Esophagus squamous epithelium (tissue), 4 donors: ENCODE results near the gene SH3PXD2A.
"Not testable (repeated sequence)": the region's sequence is repeated elsewhere in the genome, so short reads cannot be mapped to it uniquely, and the experiment has no call there.

Source experiments
- POLR2A ChIP-seq, 4 donors: fragments of 450-650 bp; IDR thresholded peaks; one replicate each; pipeline ENCODE4 v1.6.1; 2017; ENCODE audit warnings: antibody characterized with exemption in 4 of 4, mild to moderate bottlenecking in 4 of 4, moderate library complexity in 3 of 4
- TF ChIP-seq, protein P1 (sequence below), 6 experiments: fragments of 450-650 bp in 4 of 6; fragments of 200-600 bp in 2 of 6; sonication (generic) in 2 of 6; IDR thresholded peaks; one replicate each; pipeline ENCODE4 v1.5.1; 2016 to 2019; ENCODE audit warnings: antibody characterized with exemption in 6 of 6, mild to moderate bottlenecking in 4 of 6, moderate library complexity in 4 of 6

DNA sequence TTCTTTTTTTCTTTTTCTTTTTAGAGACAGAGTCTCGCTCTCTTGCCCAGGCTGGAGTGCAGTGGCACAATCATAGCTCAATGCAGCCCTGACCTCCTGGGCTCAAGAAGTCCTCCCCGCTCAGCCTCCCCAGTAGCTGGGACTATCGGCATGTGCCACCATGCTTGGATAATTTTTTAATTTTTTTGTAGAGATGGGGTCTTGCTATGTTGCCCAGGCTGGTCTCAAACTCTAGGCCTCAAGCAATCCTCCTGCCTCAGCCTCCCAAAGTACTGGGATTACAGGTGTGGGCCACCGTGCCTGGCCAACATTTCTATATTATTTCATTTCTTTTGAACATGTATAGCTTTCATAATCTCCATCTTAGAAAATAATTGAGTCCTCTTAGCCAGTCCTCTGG is 42.1 kb downstream of the SH3PXD2A start:
- TF ChIP-seq, protein P1, sequence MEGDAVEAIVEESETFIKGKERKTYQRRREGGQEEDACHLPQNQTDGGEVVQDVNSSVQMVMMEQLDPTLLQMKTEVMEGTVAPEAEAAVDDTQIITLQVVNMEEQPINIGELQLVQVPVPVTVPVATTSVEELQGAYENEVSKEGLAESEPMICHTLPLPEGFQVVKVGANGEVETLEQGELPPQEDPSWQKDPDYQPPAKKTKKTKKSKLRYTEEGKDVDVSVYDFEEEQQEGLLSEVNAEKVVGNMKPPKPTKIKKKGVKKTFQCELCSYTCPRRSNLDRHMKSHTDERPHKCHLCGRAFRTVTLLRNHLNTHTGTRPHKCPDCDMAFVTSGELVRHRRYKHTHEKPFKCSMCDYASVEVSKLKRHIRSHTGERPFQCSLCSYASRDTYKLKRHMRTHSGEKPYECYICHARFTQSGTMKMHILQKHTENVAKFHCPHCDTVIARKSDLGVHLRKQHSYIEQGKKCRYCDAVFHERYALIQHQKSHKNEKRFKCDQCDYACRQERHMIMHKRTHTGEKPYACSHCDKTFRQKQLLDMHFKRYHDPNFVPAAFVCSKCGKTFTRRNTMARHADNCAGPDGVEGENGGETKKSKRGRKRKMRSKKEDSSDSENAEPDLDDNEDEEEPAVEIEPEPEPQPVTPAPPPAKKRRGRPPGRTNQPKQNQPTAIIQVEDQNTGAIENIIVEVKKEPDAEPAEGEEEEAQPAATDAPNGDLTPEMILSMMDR (IDR thresholded peaks at IDR 0.05), result not testable (repeated sequence)
- not testable (repeated sequence) for TF ChIP-seq POLR2A (IDR thresholded peaks at IDR 0.05)
